Body of pancreas (tissue), 4 donors: ENCODE measurements around the gene SPINK1. TPM values are rescaled to one million over a fixed set of nuclear protein-coding genes. Genes with fewer than 3 reads are reported as not detected.

ENCODE experiments used
- ATAC-seq: fragments of 150-250 bp; one replicate; pipeline ENCODE4 v1.9.1; 2016
- DNase-seq, 4 donors: peaks; one replicate each; pipeline ENCODE4 v3.0.0-alpha.2; 2019
- H3K27ac ChIP-seq, 4 donors: fragments of 200-600 bp; sonication (generic); 1 replicate in 3 of 4; 2 replicates in 1 of 4; pipeline versions ENCODE4 v1.5.1 to v1.6.1; 2016 to 2019; ENCODE audit warnings: mild to moderate bottlenecking in 1 of 4, mixed read lengths in 1 of 4, moderate library complexity in 1 of 4
- H3K27me3 ChIP-seq, 2 donors: fragments of 200-600 bp; sonication (generic); one replicate each; pipeline ENCODE4 v1.6.0; 2016; ENCODE audit warnings: mild to moderate bottlenecking in 1 of 2
- H3K36me3 ChIP-seq, 2 donors: fragments of 200-600 bp; sonication (generic); replicated peaks in 1 of 2; 2 replicates each; pipeline ENCODE4 v1.5.1; 2016; ENCODE audit warnings: low read depth in 2 of 2; ENCODE audit not compliant: insufficient read depth in 1 of 2
- H3K4me1 ChIP-seq: fragments of 200-600 bp; sonication (generic); one replicate; pipeline ENCODE4 v1.6.0; 2016
- H3K4me3 ChIP-seq, 2 donors: fragments of 200-600 bp; sonication (generic); 1 replicate in 1 of 2; 2 replicates in 1 of 2; pipeline ENCODE4 v1.5.1; 2016 to 2019
- H3K9me3 ChIP-seq, 3 donors: fragments of 200-600 bp; sonication (generic); 1 replicate in 2 of 3; 2 replicates in 1 of 3; pipeline ENCODE4 v1.5.1; 2016
- POLR2A ChIP-seq, 3 donors: fragments of 450-650 bp; IDR thresholded peaks; one replicate each; pipeline ENCODE4 v1.6.1; 2016; ENCODE audit warnings: antibody characterized with exemption in 3 of 3, mild to moderate bottlenecking in 2 of 3
- WGBS, 2 donors: methylation state at CpG; one replicate each; pipeline ENCODE4 v1.1.5; 2017; 5-methylcytosine and 5-hydroxymethylcytosine counted together
- intact Hi-C: fragments of 100-400 bp; cut with DNase I; formaldehyde crosslinking; loops from one replicate; pipeline ENCODE4 v1.15.1; 2023
- total RNA-seq, 2 donors: library from RNA; depleted of rRNA; stranded (reverse); fragments of >200 nt; gene quantifications; one replicate each; pipeline ENCODE4 v1.1.0, GENCODE V29; 2016
- TF ChIP-seq, protein P1 (sequence below), 7 experiments: fragments of 450-650 bp in 4 of 7; fragments of 200-600 bp in 3 of 7; sonication (generic) in 3 of 7; IDR thresholded peaks; one replicate each; pipeline ENCODE4 v1.5.1; 2016 to 2019; ENCODE audit warnings: antibody characterized with exemption in 7 of 7

SPINK1 gene
- total RNA-seq, 2 donors from 2014 or later, result 3,901 to 5,969 TPM

DNA sequence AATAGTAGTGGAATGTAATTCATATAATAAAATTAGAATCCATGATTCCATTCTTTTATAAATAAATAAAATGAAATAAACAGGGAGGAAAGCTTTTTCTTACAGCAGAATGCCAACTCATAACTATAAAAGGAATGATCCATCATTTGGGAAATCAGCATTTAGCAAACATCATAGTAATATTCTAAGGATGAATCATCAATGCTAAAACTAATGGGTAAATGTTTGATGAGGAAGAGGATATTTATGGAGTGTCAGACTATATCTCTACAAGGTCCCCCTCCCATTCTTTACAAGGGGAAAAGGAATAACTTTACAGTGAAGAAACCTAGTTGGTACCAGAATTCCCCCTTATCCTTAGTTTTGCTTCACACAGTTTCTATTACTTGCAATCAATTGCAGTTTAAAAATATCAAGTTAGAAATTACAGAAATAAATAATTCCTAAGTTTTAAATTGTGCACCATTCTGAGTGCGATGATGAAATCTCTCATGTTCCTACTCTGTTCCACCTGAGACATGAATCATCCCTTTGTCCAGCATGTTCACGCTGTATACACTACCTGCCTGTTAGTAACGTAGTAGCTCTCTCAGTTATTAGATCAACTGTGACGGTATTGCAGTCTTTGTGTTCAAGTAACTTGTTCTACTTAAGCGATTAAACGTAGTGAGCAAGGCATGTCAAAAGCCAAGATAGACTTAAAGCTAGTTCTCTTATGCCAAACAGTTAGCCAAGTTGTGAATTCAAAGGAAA, 34.7 kb downstream of the SPINK1 start:
- Histone ChIP-seq H3K36me3 (no peaks in the 10 kb centered on the region), H3K27ac (no peak overlapping the region), H3K4me1 (no peaks in the 10 kb centered on the region), H3K4me3 (no peak overlapping the region), H3K27me3 (no peaks in the 10 kb centered on the region), H3K9me3 (no peaks in the 10 kb centered on the region)
- ATAC-seq, result no peak
- no peak for TF ChIP-seq POLR2A (IDR thresholded peaks at IDR 0.05)
- TF ChIP-seq, protein P1, sequence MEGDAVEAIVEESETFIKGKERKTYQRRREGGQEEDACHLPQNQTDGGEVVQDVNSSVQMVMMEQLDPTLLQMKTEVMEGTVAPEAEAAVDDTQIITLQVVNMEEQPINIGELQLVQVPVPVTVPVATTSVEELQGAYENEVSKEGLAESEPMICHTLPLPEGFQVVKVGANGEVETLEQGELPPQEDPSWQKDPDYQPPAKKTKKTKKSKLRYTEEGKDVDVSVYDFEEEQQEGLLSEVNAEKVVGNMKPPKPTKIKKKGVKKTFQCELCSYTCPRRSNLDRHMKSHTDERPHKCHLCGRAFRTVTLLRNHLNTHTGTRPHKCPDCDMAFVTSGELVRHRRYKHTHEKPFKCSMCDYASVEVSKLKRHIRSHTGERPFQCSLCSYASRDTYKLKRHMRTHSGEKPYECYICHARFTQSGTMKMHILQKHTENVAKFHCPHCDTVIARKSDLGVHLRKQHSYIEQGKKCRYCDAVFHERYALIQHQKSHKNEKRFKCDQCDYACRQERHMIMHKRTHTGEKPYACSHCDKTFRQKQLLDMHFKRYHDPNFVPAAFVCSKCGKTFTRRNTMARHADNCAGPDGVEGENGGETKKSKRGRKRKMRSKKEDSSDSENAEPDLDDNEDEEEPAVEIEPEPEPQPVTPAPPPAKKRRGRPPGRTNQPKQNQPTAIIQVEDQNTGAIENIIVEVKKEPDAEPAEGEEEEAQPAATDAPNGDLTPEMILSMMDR (IDR thresholded peaks at IDR 0.05), result no peak
- WGBS, 2 donors, result 75 to 79% methylated on average over 6 of the region's 6 CpGs
- intact Hi-C loops, result no loop called here
- DNase-seq, result no peak

DNA sequence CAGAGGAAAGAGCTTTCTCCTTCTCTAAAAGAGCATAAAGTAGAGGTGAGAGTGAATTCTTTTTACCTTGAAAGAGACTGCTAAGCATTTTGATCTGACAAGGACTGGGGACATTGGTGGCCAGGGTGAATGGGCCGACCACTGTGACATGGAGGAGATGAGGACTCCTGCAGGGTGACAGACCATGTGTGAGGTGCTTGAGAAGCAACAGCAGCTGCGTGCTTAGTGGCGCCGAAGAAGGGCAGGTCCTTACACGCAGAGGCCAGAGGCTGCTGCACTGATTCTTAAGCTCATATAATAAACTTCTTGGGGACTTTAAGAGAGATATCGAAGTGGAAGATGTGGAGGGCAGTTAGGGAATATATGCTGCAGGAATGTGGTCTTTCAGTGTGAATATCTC, 40.3 kb downstream of the SPINK1 start:
- TF ChIP-seq POLR2A (IDR thresholded peaks at IDR 0.05), result no peak
- TF ChIP-seq, protein P1 (IDR thresholded peaks at IDR 0.05), result no peak
- Histone ChIP-seq H3K27me3 (no peaks in the 10 kb centered on the region), H3K9me3 (no peaks in the 10 kb centered on the region), H3K4me3 (no peak overlapping the region), H3K36me3 (no peaks in the 10 kb centered on the region), H3K4me1 (no peaks in the 10 kb centered on the region), H3K27ac (no peak overlapping the region)
- intact Hi-C loops, result no loop called here
- DNase-seq (no peak), ATAC-seq (no peak)
- 88 to 94% methylated on average over 6 of the region's 6 CpGs for WGBS, 2 donors

DNA sequence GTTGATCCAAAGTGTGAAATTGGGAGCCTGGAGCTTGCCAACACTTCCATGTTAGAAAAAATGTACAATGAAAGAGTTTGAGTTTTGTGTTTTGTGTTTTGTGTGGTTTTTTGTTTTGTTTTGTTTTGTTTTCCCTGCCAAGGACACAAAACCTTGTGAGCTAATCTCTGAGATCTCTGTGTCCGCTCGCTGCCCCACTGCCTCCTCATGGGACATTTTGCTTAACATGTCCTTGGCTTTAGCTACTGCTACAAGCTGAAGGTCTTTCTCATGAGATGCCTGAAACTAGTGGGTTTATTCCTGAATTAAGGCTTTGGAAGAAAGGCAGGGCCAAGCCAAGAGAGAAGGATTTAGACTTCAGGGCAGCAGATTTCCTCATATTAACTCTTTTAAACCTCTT, 41.7 kb downstream of the SPINK1 start:
- DNase-seq, result no peak
- intact Hi-C loops, result no loop called here
- no peaks in the 10 kb centered on the region for H3K9me3 ChIP-seq
- H3K27ac ChIP-seq, result no peak overlapping the region
- TF ChIP-seq, protein P1 (IDR thresholded peaks at IDR 0.05), result no peak
- TF ChIP-seq POLR2A (IDR thresholded peaks at IDR 0.05), result no peak
- H3K4me1 ChIP-seq, result no peaks in the 10 kb centered on the region
- H3K4me3 ChIP-seq, result no peak overlapping the region
- ATAC-seq, result no peak
- H3K36me3 ChIP-seq, result no peaks in the 10 kb centered on the region
- 68 to 84% methylated on average over 2 of the region's 2 CpGs for WGBS, 2 donors
- H3K27me3 ChIP-seq, result no peaks in the 10 kb centered on the region

DNA sequence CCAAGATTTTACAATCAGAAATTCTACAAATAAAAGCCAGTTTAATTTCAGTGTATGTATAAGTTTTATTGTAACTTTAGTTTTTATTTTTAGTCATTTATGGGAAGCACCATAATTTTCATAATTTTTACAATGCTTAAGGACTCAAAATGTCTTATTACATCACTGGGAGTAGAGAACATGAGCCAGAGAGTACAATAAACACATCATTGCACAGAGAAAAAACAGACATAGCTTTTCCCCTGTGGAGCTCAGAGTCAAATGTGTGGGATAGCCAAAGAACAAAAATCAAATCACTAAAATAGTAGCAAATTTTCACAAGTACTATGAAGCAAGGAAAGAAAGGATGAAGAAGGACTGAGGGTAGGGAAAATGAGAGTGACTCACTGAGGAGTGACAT, 43.4 kb downstream of the SPINK1 start:
- Histone ChIP-seq H3K36me3 (no peaks in the 10 kb centered on the region), H3K9me3 (no peaks in the 10 kb centered on the region), H3K27ac (no peak overlapping the region), H3K4me1 (no peaks in the 10 kb centered on the region), H3K4me3 (no peak overlapping the region), H3K27me3 (no peaks in the 10 kb centered on the region)
- no peak for ATAC-seq
- no peak for TF ChIP-seq POLR2A (IDR thresholded peaks at IDR 0.05)
- TF ChIP-seq, protein P1 (IDR thresholded peaks at IDR 0.05), result no peak
- no peak for DNase-seq
- intact Hi-C loops, result no loop called here

DNA sequence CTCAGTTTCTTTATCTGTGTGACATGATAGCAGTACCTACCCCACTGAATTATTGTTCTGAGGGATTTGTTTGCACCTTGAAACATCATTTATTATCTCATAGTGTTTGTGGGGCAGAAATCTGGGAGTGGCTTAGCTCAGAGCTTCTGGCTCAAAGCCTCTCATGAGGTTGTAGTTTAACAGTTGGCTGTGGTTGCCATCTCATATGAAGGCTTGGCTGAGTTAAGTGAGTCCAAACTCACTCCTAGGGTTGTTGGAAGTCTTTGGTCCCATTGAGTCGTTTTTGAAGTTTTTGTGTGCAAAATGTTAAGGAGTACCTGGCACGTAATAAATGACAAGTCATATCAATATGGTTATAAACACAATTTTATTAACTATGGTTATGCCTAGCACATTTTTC, 45.3 kb downstream of the SPINK1 start:
- no peak overlapping the region for H3K27ac ChIP-seq
- H3K4me1 ChIP-seq, result no peaks in the 10 kb centered on the region
- H3K9me3 ChIP-seq, result no peaks in the 10 kb centered on the region
- DNase-seq, result no peak
- TF ChIP-seq, protein P1 (IDR thresholded peaks at IDR 0.05), result no peak
- TF ChIP-seq POLR2A (IDR thresholded peaks at IDR 0.05), result no peak
- no peak for ATAC-seq
- no peaks in the 10 kb centered on the region for H3K27me3 ChIP-seq
- H3K4me3 ChIP-seq, result no peak overlapping the region
- intact Hi-C loops, result no loop called here
- WGBS, 2 donors, result 66 to 69% methylated on average over 2 of the region's 2 CpGs
- H3K36me3 ChIP-seq, result no peaks in the 10 kb centered on the region
